ENCODE data around the gene GP2.

Gene GP2

DNA sequence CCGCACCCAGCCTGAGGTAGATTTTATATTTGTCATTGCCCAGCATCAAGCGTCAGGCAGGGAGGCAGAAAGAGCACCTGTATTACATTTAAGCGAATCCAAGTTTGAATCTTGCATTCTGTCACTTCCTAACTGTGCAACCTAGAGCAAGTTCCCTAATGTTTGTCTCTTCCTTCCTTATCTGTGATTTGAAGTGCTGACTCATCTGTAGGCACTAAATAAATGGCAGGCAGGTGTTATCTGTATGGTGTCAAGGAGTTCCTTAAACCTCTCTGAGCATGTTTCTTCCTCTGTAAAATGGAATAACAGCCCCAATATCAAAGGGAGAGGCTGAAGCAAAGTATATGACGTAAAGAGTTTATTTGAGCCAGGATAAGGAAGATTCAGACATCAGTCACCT, 24.3 kb downstream of the GP2 start:
- no peak for DNase-seq

DNA sequence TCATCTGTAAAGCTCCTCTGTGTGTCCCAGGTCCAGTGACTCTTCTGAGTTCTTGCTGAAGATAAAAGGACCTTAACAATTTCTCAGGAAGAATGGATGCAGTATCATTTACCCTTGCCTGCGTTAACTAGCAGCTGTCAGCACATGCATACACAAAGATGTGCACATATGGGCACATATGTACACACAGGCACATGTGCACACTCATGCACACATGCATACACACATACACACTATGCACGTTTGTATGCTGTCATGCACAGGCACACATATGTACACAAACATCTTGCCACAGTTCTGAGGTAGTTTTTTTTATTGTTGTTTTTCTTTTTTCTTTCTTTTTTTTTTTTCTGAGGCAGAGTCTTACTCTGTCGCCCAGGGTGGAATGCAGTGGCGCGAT, 24.9 kb downstream of the GP2 start:
- DNase-seq: no peak

GRCh38 chr16:20301840-20302239, 25.5 kb downstream of the GP2 start:
- DNase-seq: no peak

- DNase-seq: no peak
Observed at GRCh38 chr16:20300312-20301097, 26.8 kb downstream of the GP2 start.

- no peak for DNase-seq
Observed at GRCh38 chr16:20298452-20298851, 28.9 kb downstream of the GP2 start.

DNA sequence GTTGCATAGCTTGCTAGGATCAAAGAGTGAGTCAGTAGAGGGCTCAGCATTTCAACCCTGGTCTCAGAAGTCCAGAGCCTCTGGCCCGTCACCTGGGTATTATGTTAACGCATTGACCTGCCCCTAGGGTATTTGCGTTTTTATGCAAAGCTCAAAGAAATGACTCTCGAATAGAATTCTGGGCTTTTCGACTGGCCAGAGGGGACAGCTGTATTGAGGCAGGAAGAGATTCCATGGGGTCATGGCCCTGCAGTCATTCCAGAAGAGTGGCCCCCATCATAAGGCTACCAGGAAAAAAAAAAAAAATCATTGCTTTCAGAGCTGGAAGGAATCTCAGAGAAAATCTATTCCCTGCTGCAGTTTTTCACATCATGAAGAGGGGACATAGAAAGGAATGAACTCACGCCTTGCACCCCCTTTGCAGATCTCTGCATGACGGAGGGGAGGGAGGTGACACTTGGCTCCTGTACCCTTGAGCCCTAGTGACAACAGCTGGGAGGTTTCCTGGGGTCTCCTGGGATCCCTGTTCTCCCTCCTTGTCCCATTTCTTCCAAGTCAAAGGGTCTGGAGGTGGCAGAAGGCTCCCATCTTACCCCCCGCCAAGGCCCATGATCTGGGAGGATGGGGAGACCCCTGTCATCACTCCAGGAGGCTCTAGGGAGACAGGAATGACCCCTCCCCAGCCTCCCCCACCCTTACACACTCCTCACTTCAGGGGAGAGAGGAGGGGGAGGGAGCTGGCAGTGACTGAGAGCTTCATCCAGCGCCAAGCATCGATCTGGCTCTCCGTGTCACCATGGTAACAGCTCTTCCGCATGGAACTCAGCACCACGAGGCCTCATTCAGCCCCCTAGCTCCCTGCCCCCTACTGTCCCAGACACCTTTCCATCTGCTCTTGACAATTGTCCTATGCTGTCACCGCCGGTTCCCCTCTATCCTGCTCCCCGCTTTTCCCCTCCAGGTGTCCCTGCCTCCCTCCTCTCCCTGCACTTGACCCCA, 35.8 kb downstream of the GP2 start:
- DNase-seq: no peak

DNA sequence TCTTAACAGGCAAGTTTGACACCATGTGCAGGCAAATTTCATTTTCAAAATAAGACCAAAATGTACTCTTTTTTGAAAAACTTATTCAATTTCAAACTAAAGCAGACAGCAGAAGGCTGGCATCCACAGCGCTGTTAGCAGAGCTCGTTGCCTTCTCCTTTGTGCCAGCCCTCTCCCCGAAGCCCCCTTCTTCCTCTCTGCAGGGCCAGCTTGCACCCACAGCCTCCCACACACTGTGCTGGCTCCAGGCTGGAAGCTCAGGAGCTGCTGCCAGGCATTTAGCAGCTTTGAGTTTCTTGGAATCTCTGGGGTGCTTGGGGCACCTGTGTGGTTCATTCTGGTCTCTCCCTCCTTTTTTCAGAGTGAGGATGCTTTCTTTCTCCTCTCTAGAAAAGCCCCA, 37.7 kb downstream of the GP2 start:
- DNase-seq: no peak

DNA sequence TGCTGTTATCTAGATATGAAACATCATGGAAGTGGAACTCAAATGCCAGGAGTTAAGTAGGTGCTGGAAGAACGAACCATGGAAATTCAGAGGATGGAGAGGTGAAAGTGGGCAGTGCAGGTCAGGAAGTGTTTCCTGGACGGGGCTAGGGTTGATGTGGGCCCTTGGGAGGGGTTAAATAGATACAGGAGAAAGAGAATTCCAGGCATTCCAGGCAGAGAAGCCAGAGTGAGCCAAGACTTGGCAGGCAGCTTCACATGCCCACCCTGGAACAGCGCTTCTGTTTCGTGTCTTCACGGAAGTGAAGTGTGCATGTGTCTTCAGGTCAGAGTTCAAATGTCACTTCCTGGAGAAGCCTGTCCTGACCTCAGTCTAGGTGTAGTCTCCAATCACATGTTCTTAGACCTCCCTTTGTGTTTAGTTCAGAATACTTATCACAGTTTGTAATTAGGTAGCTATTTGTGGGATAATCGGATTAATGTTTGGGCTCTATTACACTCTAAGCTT, 41.3 kb downstream of the GP2 start:
- DNase-seq: no peak

GRCh38 chr16:20280259-20280658, 47.1 kb downstream of the GP2 start:
- no peak for DNase-seq

DNA sequence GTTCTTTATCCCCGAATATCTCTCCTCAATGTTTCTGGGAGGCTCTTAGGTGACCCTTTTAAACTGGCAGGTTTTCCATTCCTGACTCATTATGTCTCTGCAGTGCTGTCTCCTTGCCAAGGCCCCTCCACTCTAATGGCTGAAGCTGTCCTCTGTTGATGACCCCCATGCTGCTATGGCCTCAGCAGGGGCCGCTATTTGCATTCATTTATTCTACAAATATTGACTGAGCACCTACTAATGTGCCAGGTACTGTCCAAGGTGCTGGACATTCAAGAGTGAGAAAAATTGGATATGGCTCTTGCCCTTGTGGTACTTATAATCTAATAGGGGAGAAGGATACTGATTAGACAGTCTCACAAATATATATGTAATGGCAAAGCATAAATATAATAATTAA, 55.4 kb downstream of the GP2 start:
- no peak for DNase-seq

DNA sequence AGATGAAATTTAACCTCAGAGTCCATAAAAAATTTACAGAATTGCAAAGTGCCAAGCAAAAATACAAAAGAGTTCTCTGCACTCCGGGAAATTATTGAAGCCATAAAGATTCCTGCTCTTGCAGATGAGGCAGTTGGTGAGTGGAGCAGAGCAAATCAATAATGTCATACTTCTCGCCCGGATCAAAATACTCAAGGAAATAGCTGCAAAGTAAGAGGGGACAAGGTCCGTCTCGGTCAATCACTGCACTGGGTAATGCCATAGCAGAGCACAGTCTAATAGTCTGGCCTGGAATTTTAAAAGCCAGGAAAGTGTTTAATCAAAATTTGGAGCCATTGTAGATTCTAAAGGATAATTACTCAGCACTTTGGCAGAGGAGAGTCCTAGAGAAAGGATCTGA, 58.9 kb downstream of the GP2 start:
- DNase-seq: no peak

GRCh38 chr16:20265019-20265418, 62.3 kb downstream of the GP2 start:
- no peak for DNase-seq

GRCh38 chr16:20263138-20263855, 64.0 kb downstream of the GP2 start:
- no peak for DNase-seq

DNA sequence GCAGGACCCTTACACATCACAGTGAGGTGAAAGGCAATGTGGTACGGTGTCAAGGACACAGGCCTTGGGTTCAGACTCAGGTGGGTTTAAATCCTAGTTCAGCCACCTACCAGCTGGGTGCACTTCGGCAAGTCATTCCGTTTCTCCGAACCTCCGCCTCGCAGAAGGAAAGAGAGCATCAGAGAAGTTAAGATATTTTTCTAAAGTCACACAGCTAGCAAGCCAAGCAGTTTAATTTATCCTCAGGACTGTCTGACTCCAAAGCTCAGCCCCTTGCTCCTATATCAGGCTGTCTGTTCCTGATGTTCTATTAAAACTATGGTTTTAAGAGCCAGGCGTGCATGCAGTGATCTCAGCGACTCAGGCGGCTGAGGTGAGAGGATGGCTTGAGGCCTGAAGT, 65.1 kb downstream of the GP2 start:
- no peak for DNase-seq

GRCh38 chr16:20260215-20261009, 66.9 kb downstream of the GP2 start:
- no peak for DNase-seq

Measured in activated gamma-delta T cell (primary cell).